Hepatocyte (in vitro differentiated cells): ENCODE data around the gene LDLR. TPM values are rescaled to one million over a fixed set of nuclear protein-coding genes. Genes with fewer than 3 reads are reported as not detected.

Source experiments
- DNase-seq: peaks from one replicate; pipeline ENCODE4 v3.0.0-alpha.2; 2016; ENCODE audit warnings: low spot score
- H2AFZ ChIP-seq: fragments of 200-600 bp; sonication (generic); 2 replicates; pipeline ENCODE4 v1.6.0; 2016; ENCODE audit warnings: antibody characterized with exemption, mild to moderate bottlenecking
- H3K27ac ChIP-seq: fragments of 200-600 bp; sonication (generic); 2 replicates; pipeline ENCODE4 v1.5.1; 2016; ENCODE audit warnings: mild to moderate bottlenecking
- H3K27me3 ChIP-seq: fragments of 200-600 bp; sonication (generic); 2 replicates; pipeline ENCODE4 v1.6.1; 2016
- H3K36me3 ChIP-seq: fragments of 200-600 bp; sonication (generic); replicated peaks from 2 replicates; pipeline ENCODE4 v1.5.1; 2016; ENCODE audit warnings: low read depth; ENCODE audit not compliant: insufficient read depth
- H3K4me1 ChIP-seq: fragments of 200-600 bp; sonication (generic); 2 replicates; pipeline ENCODE4 v1.5.1; 2016; ENCODE audit warnings: mild to moderate bottlenecking, moderate library complexity; ENCODE audit not compliant: insufficient read depth
- H3K4me2 ChIP-seq: fragments of 200-600 bp; sonication (generic); 2 replicates; pipeline ENCODE4 v1.6.0; 2016
- H3K4me3 ChIP-seq: fragments of 200-600 bp; sonication (generic); 2 replicates; pipeline ENCODE4 v1.5.1; 2016; ENCODE audit warnings: mild to moderate bottlenecking
- H3K79me2 ChIP-seq: fragments of 200-600 bp; sonication (generic); 2 replicates; pipeline ENCODE4 v1.6.0; 2017; ENCODE audit warnings: mild to moderate bottlenecking
- H3K9me2 ChIP-seq: fragments of 200-600 bp; sonication (generic); replicated peaks from 2 replicates; pipeline ENCODE4 v1.6.0; 2017; ENCODE audit warnings: mild to moderate bottlenecking; ENCODE audit not compliant: insufficient read depth
- H3K9me3 ChIP-seq: fragments of 200-600 bp; sonication (generic); 2 replicates; pipeline ENCODE4 v1.5.1; 2016; ENCODE audit warnings: low read depth, mild to moderate bottlenecking
- H4K20me1 ChIP-seq: fragments of 200-600 bp; sonication (generic); 2 replicates; pipeline ENCODE4 v1.6.0; 2016; ENCODE audit warnings: mild to moderate bottlenecking; ENCODE audit not compliant: insufficient read depth, poor library complexity, severe bottlenecking
- EZH2 ChIP-seq: fragments of 200-600 bp; sonication (generic); IDR thresholded peaks from 2 replicates; pipeline ENCODE4 v1.6.1; 2016; ENCODE audit warnings: antibody characterized with exemption, mild to moderate bottlenecking, borderline replicate concordance
- EZH2phosphoT487 ChIP-seq: fragments of 200-600 bp; sonication (generic); IDR thresholded peaks from one replicate; pipeline ENCODE4 v1.6.1; 2018; ENCODE audit warnings: antibody characterized with exemption, mild to moderate bottlenecking, low read depth, moderate library complexity; ENCODE audit not compliant: unreplicated experiment, severe bottlenecking
- WGBS: methylation state at CpG from one replicate; pipeline ENCODE4 v1.1.6; 2016; ENCODE audit warnings: low lambda C conversion rate; ENCODE audit errors: missing lambda C conversion rate; 5-methylcytosine and 5-hydroxymethylcytosine counted together
- polyA plus RNA-seq: library from polyadenylated mRNA; unstranded; fragments of >200 nt; fragmentation: Nextera tagmentation; extraction: Ambion mirVana; gene quantifications from 2 replicates; pipeline ENCODE4 v1.2.1, GENCODE V29; 2016
- total RNA-seq: library from RNA; depleted of rRNA; stranded (reverse); fragments of >200 nt; gene quantifications from 2 replicates; pipeline ENCODE4 v1.2.3, GENCODE V29; 2014
- TF ChIP-seq, protein P1 (sequence below): fragments of 200-600 bp; sonication (generic); IDR thresholded peaks from 2 replicates; pipeline ENCODE4 v1.5.1; 2016; ENCODE audit warnings: antibody characterized with exemption, mild to moderate bottlenecking; ENCODE audit not compliant: poor library complexity

Gene LDLR
- total and polyA plus RNA-seq, 2 experiments from 2014 or later, result 123 to 126 TPM

DNA sequence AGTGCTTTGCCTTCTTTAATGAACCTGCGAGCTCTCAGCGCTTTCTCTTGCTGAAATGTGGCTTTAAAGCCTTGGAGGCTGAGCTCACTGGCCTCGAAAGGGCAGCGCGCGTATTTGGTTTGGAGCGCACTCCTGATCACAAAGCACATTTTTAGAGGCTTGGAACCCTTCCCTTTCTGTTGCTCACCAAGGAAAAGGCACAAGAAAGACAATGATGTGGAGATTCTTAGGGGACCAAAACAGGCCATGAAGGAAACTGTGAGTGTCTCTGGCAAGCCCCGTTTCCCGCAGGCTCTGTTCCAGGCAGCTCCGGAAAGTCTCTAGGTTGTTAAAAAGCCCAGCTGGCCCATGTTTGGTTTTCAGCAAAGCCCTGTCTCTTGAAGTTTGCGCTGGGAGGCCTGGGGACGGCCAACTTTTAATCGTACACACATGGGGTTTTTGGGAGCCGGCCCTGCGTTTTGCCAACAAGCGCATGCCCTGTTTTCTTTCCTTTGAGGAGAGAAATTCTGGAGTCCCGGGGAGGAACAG is 75.7 kb downstream of the LDLR start:
- Histone ChIP-seq H3K27me3 (no peaks in the 10 kb centered on the region), H3K9me2 (no peaks in the 10 kb centered on the region), H2AFZ (no peak overlapping the region), H3K27ac (peak overlapping the region; percentile 91), H3K4me1 (peaks cover 19% of the 10 kb centered on the region), H3K79me2 (no peaks in the 10 kb centered on the region), H3K4me2 (peak overlapping the region; percentile 1), H3K4me3 (no peak overlapping the region), H3K9me3 (no peaks in the 10 kb centered on the region), H3K36me3 (no peaks in the 10 kb centered on the region), H4K20me1 (no peaks in the 10 kb centered on the region)
- TF ChIP-seq EZH2phosphoT487, result no peak
- 72% methylated on average over 17 of the region's 17 CpGs for WGBS
- DNase-seq, result peak; percentile 74

DNA sequence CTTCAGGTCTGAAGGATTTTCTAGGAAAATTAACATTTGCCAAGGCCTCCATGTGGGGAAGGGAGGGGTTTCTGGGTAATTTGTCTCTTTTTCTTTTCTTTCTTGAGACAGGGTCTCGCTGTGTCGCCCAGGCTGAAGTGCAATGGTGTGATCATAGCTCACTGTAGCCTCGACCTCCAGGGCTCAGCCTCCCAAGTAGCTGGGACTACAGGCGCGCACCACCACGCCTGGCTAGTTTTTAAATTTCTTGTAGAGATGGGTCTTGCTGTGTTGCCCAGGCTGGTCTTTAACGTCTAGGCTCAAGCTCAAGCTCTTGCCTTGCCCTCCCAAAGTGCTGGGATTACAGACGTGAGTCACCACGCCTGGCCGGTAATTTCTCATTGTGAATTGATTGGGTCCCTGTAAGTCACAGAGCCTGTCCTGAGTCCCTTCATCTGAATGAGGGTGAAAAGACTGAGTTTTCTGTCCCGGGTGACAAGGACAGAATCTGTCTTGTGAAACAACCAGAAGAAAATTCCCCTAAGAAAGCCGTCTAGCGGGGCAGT is 76.3 kb downstream of the LDLR start:
- no peak overlapping the region for H3K4me2 ChIP-seq
- DNase-seq, result no peak
- no peaks in the 10 kb centered on the region for H3K36me3 ChIP-seq
- no peaks in the 10 kb centered on the region for H4K20me1 ChIP-seq
- H3K4me1 ChIP-seq, result peaks cover 14% of the 10 kb centered on the region
- H2AFZ ChIP-seq, result no peak overlapping the region
- no peaks in the 10 kb centered on the region for H3K79me2 ChIP-seq
- H3K9me2 ChIP-seq, result no peaks in the 10 kb centered on the region
- no peaks in the 10 kb centered on the region for H3K9me3 ChIP-seq
- WGBS, result 96% methylated on average over 13 of the region's 13 CpGs
- TF ChIP-seq EZH2phosphoT487 (no peak), EZH2 (no peak)
- TF ChIP-seq, protein P1, sequence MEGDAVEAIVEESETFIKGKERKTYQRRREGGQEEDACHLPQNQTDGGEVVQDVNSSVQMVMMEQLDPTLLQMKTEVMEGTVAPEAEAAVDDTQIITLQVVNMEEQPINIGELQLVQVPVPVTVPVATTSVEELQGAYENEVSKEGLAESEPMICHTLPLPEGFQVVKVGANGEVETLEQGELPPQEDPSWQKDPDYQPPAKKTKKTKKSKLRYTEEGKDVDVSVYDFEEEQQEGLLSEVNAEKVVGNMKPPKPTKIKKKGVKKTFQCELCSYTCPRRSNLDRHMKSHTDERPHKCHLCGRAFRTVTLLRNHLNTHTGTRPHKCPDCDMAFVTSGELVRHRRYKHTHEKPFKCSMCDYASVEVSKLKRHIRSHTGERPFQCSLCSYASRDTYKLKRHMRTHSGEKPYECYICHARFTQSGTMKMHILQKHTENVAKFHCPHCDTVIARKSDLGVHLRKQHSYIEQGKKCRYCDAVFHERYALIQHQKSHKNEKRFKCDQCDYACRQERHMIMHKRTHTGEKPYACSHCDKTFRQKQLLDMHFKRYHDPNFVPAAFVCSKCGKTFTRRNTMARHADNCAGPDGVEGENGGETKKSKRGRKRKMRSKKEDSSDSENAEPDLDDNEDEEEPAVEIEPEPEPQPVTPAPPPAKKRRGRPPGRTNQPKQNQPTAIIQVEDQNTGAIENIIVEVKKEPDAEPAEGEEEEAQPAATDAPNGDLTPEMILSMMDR, result no peak
- H3K27ac ChIP-seq, result peak overlapping the region; percentile 91
- no peaks in the 10 kb centered on the region for H3K27me3 ChIP-seq
- H3K4me3 ChIP-seq, result no peak overlapping the region

DNA sequence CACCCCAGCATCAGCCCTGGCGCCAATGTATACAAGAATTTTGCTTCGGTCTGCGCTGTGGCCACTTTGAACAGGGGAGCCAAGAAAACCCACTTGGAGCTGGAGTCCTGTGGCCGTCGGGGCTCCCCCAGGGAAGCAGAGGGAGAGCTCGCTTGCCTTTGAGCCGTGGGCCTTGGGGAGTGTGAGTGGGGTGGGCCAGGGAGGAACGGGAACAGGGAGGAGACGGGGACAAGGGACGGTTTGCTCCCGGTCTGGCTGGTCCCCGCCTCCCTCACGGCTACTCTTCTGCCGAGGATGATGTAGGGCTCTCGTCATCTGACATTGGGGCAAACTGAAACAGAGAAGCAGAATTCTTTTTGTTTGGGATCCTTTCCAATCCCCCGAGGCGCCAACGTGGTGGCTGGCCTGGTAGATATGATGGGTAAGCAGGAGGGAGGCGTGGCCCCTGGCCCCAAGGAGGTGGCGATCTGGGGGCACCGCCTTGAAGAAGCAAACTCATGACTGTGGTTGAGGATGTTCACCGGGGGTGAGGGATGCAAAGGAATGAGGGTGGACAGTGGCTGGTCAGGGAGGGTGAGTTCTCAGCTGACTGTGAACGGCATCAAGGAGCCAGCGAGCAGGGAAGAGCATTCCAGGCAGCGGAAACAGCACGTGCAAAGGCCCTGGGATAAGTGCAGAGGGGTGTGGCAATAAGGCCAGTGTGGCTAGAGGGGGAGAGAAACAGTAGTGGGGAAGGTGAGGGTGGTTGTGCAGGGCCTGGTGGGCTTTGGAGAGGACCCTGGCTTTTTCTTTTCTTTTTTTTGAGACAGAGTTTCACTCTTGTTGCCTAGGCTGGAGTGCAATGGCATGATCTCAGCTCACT is 77.2 kb downstream of the LDLR start:
- Histone ChIP-seq H3K79me2 (no peaks in the 10 kb centered on the region), H2AFZ (no peak overlapping the region), H3K4me3 (no peak overlapping the region), H3K4me2 (no peak overlapping the region), H3K27me3 (no peaks in the 10 kb centered on the region), H3K9me2 (no peaks in the 10 kb centered on the region), H3K4me1 (peaks cover 14% of the 10 kb centered on the region), H3K27ac (peak overlapping the region; percentile 91), H3K9me3 (no peaks in the 10 kb centered on the region), H4K20me1 (no peaks in the 10 kb centered on the region), H3K36me3 (no peaks in the 10 kb centered on the region)
- DNase-seq, result no peak
- TF ChIP-seq EZH2 (no peak), EZH2phosphoT487 (no peak)
- TF ChIP-seq, protein P1, result no peak
- WGBS, result 96% methylated on average over 25 of the region's 26 CpGs

DNA sequence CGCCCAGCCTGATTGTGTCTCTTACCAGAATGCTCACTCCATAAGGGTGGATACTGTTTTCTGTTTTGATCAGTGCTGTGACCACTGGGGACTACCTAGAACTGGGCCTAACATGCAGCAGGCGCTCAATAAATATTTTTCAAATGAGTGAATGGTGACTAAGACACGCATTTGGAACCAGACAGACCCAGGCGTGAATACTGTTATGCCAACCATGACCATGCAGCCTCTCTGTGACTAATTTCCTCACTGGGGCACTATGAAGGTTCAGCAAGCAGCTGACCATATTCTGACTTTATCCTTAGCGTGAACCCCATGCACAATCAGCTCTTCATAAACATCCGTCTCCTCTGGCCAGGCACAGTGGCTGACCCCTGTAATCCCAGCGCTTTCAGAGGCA is 79.3 kb downstream of the LDLR start:
- DNase-seq, result no peak
- H3K27me3 ChIP-seq, result no peaks in the 10 kb centered on the region
- WGBS, result 95% methylated on average over 7 of the region's 7 CpGs
- no peak overlapping the region for H2AFZ ChIP-seq
- no peaks in the 10 kb centered on the region for H3K9me3 ChIP-seq
- no peaks in the 10 kb centered on the region for H4K20me1 ChIP-seq
- no peak overlapping the region for H3K4me2 ChIP-seq
- H3K9me2 ChIP-seq, result no peaks in the 10 kb centered on the region
- no peak overlapping the region for H3K27ac ChIP-seq
- H3K79me2 ChIP-seq, result no peaks in the 10 kb centered on the region
- TF ChIP-seq EZH2phosphoT487 (no peak), EZH2 (no peak)
- TF ChIP-seq, protein P1, result no peak
- no peaks in the 10 kb centered on the region for H3K36me3 ChIP-seq
- H3K4me1 ChIP-seq, result peaks cover 14% of the 10 kb centered on the region
- H3K4me3 ChIP-seq, result no peak overlapping the region
